HCT116 (cell line): ENCODE measurements around the gene TNFAIP8. TPM values are rescaled to one million over a fixed set of nuclear protein-coding genes. Genes with fewer than 3 reads are reported as not detected.
A peak's percentile ranks its signal among the peaks of the same experiment; 100 is the strongest.

ENCODE experiments used
- ATAC-seq: fragments of 200-7000 bp; cut with Tn5 transposase; 2 replicates; pipeline ENCODE4 v1.9.1; 2020; ENCODE audit warnings: mild to moderate bottlenecking, moderate library complexity
- BruUV-seq: library from RNA; stranded (reverse); fragments of 400-500 nt; replicated peaks from 2 replicates; lab custom pipeline; 2021; lab: Mats Ljungman, UMichigan
- CTCF ChIA-PET: fragments of 300-600 bp; sonication (Branson Sonifier 250); formaldehyde crosslinking; loops from one replicate; lab custom pipeline; 2021; ENCODE audit warnings: antibody characterized with exemption; lab: Charles Lee
- POLR2A ChIA-PET: fragments of 300-600, 350-600 bp; sonication (Branson Sonifier 250); formaldehyde crosslinking; loops from one replicate; lab custom pipeline; 2021; ENCODE audit warnings: antibody characterized with exemption; lab: Charles Lee
- RAD21 ChIA-PET, 2 experiments: fragments of 300-600 bp; sonication (Branson Sonifier 250); formaldehyde crosslinking; loops; one replicate each; lab custom pipeline; 2023; ENCODE audit warnings: low total read pairs in 2 of 2; ENCODE audit not compliant: uncharacterized antibody in 2 of 2, unreplicated experiment in 2 of 2, low non-redundant PET in 1 of 2; lab: Charles Lee
- DNase-seq: peaks from one replicate; pipeline ENCODE4 v3.0.0-alpha.2; 2010; ENCODE audit warnings: low read depth, low spot score
- H2AFZ ChIP-seq: fragments of 200-600 bp; shearing (Covaris generic), sonication (generic); 2 replicates; pipeline ENCODE4 v1.6.1; 2017; ENCODE audit warnings: low read depth, mixed run types, mixed read lengths, antibody characterized with exemption, low read length; ENCODE audit not compliant: poor library complexity, severe bottlenecking
- H3K27ac ChIP-seq: 2 replicates; pipeline ENCODE4 v1.5.1; 2012; ENCODE audit warnings: low read depth, low read length
- H3K27me3 ChIP-seq: fragments of 200-600 bp; sonication (generic); 2 replicates; pipeline ENCODE4 v1.6.1; 2016; ENCODE audit warnings: mixed run types, low read length, mixed read lengths; ENCODE audit not compliant: insufficient read depth
- H3K36me3 ChIP-seq, 2 experiments: fragments of 200-500 bp in 1 of 2; fragments of 200-600 bp in 1 of 2; sonication (Bioruptor generic) in 1 of 2; sonication (generic) in 1 of 2; 2 replicates each; pipeline versions ENCODE4 v1.5.1 to v1.6.1; 2014 to 2016; ENCODE audit warnings: low read length in 2 of 2, inconsistent platforms in 1 of 2, mixed read lengths in 1 of 2, mixed run types in 1 of 2; ENCODE audit not compliant: insufficient read depth in 2 of 2, control insufficient read depth in 1 of 2
- H3K4me1 ChIP-seq, 2 experiments: fragments of 200-600 bp in 1 of 2; sonication (generic) in 1 of 2; 2 replicates each; pipeline versions ENCODE4 v1.5.1 to v1.6.1; 2012 to 2017; ENCODE audit warnings: low read length in 2 of 2, inconsistent platforms in 1 of 2, mild to moderate bottlenecking in 1 of 2, mixed read lengths in 1 of 2, mixed run types in 1 of 2, moderate library complexity in 1 of 2; ENCODE audit not compliant: insufficient read depth in 2 of 2, control insufficient read depth in 1 of 2
- H3K4me2 ChIP-seq: fragments of 200-600 bp; sonication (generic); 2 replicates; pipeline ENCODE4 v1.6.1; 2017; ENCODE audit warnings: mixed run types, low read length, mixed read lengths
- H3K4me3 ChIP-seq, 2 experiments: fragments of 200-600 bp in 1 of 2; sonication (generic) in 1 of 2; replicated peaks in 1 of 2; 2 replicates each; pipeline ENCODE4 v1.5.1; 2011 to 2016; ENCODE audit warnings: low read length in 2 of 2, control low read depth in 1 of 2, low read depth in 1 of 2, mild to moderate bottlenecking in 1 of 2, mixed read lengths in 1 of 2, mixed run types in 1 of 2
- H3K79me2 ChIP-seq: fragments of 200-600 bp; sonication (generic); 2 replicates; pipeline ENCODE4 v1.6.1; 2017; ENCODE audit warnings: mild to moderate bottlenecking, mixed run types, low read length, moderate library complexity, mixed read lengths; ENCODE audit not compliant: insufficient read depth
- H3K9ac ChIP-seq: fragments of 200-600 bp; sonication (generic); 2 replicates; pipeline ENCODE4 v1.6.1; 2016; ENCODE audit warnings: low read length, mixed read lengths
- H3K9me2 ChIP-seq: fragments of 200-600 bp; sonication (generic), shearing (Covaris generic); 2 replicates; pipeline ENCODE4 v1.6.1; 2017; ENCODE audit warnings: mixed run types, mild to moderate bottlenecking, moderate library complexity; ENCODE audit not compliant: insufficient read depth
- H3K9me3 ChIP-seq, 2 experiments: fragments of 200-500 bp in 1 of 2; fragments of 200-600 bp in 1 of 2; sonication (Bioruptor generic) in 1 of 2; sonication (generic) in 1 of 2; 2 replicates each; pipeline ENCODE4 v1.6.1; 2014 to 2017; ENCODE audit warnings: low read length in 2 of 2, mixed read lengths in 2 of 2, inconsistent platforms in 1 of 2, low read depth in 1 of 2, mild to moderate bottlenecking in 1 of 2, mixed run types in 1 of 2, moderate library complexity in 1 of 2; ENCODE audit not compliant: control insufficient read depth in 1 of 2, insufficient read depth in 1 of 2
- H4K20me1 ChIP-seq: fragments of 200-600 bp; sonication (generic), shearing (Covaris generic); 2 replicates; pipeline ENCODE4 v1.6.1; 2017; ENCODE audit warnings: mixed run types, mild to moderate bottlenecking, moderate library complexity; ENCODE audit not compliant: insufficient read depth
- CBX3 ChIP-seq: IDR thresholded peaks from 2 replicates; pipeline ENCODE4 v1.6.1; 2012; ENCODE audit warnings: low read depth
- CTCF ChIP-seq, 3 experiments: fragments of 200-600 bp in 1 of 3; sonication (generic) in 1 of 3; IDR thresholded peaks in 2 of 3; conservative IDR thresholded peaks in 1 of 3; 2 replicates each; pipeline ENCODE4 v1.5.1; 2012 to 2017; ENCODE audit warnings: low read depth in 2 of 3, low read length in 2 of 3, antibody characterized with exemption in 1 of 3, borderline replicate concordance in 1 of 3, control low read depth in 1 of 3, mild to moderate bottlenecking in 1 of 3, mixed read lengths in 1 of 3, mixed run types in 1 of 3, moderate library complexity in 1 of 3; ENCODE audit not compliant: insufficient read depth in 1 of 3
- EGR1 ChIP-seq: IDR thresholded peaks from 2 replicates; pipeline ENCODE4 v1.6.1; 2012; ENCODE audit warnings: low read depth
- EZH2 ChIP-seq: fragments of 200-600 bp; sonication (generic); IDR thresholded peaks from 2 replicates; pipeline ENCODE4 v1.6.1; 2017; ENCODE audit warnings: antibody characterized with exemption, mixed run types
- EZH2phosphoT487 ChIP-seq: fragments of 200-600 bp; IDR thresholded peaks from 2 replicates; pipeline ENCODE4 v1.6.1; 2018; ENCODE audit warnings: antibody characterized with exemption, borderline replicate concordance
- FOSL1 ChIP-seq: IDR thresholded peaks from 2 replicates; pipeline ENCODE4 v1.6.1; 2012; ENCODE audit warnings: low read depth
- JUND ChIP-seq: IDR thresholded peaks from 2 replicates; pipeline ENCODE4 v1.6.1; 2012
- POLR2A ChIP-seq: IDR thresholded peaks from 2 replicates; pipeline ENCODE4 v1.7.0; 2011; ENCODE audit warnings: borderline replicate concordance; ENCODE audit not compliant: insufficient read depth, insufficient read length; ENCODE audit errors: extremely low read depth
- POLR2AphosphoS5 ChIP-seq: IDR thresholded peaks from 2 replicates; pipeline ENCODE4 v1.6.1; 2011; ENCODE audit warnings: mild to moderate bottlenecking, low read depth, low read length, moderate library complexity
- RAD21 ChIP-seq: IDR thresholded peaks from 2 replicates; pipeline ENCODE4 v1.6.1; 2012; ENCODE audit warnings: low read depth, mild to moderate bottlenecking
- SIN3A ChIP-seq: IDR thresholded peaks from 2 replicates; pipeline ENCODE4 v1.6.1; 2012; ENCODE audit warnings: low read depth
- SRF ChIP-seq: IDR thresholded peaks from 2 replicates; pipeline ENCODE4 v1.6.1; 2012; ENCODE audit warnings: low read depth
- YY1 ChIP-seq: IDR thresholded peaks from 2 replicates; pipeline ENCODE4 v1.6.1; 2011; ENCODE audit warnings: low read length, low read depth, moderate library complexity, mild to moderate bottlenecking; ENCODE audit not compliant: insufficient replicate concordance; ENCODE audit errors: extremely low read depth
- ZNF274 ChIP-seq: fragments of 200-500 bp; sonication (Bioruptor generic); IDR thresholded peaks from 2 replicates; pipeline ENCODE4 v1.6.1; 2014; ENCODE audit warnings: mild to moderate bottlenecking, low read depth, low read length, inconsistent platforms
- intact Hi-C: fragments of 100-400 bp; cut with micrococcal nuclease; formaldehyde crosslinking; loops from 2 replicates; pipeline ENCODE4 v1.10.0; 2022
- total RNA-seq: library from RNA; stranded (reverse); gene quantifications from one replicate; pipeline ENCODE4 v1.2.1, GENCODE V29; 2021; ENCODE audit not compliant: unreplicated experiment
- TF ChIP-seq, protein P1 (sequence below): IDR thresholded peaks from 2 replicates; pipeline ENCODE4 v1.6.1; 2011; ENCODE audit warnings: mild to moderate bottlenecking, low read length, moderate library complexity; ENCODE audit not compliant: insufficient replicate concordance; ENCODE audit errors: extremely low read depth

TNFAIP8 gene
- total RNA-seq, 1 experiment from 2014 or later: 18.4 TPM

DNA sequence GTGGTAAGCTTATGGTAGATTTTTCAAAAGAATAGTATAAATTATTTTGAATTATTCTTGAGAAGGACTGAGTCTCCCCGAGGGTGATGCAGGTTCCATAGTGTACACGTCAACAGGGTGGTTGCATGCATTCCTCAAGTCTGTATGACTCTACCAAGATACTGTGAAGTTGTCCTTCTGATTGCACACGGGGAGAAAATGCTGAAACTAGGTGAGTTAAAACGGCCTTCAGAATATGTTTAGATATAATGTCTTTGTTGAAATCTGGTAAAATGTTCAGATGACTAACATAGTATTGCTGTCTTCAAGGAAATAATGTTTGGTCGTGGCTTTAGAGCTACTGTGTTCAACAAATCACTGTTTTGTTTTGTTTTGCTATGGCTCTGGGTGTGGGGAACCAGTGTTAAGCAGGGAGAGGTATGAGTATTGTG lies 22.4 kb upstream of the TNFAIP8 start:
- H3K4me3 ChIP-seq: no peak overlapping the region
- H4K20me1 ChIP-seq: no peaks in the 10 kb centered on the region
- ChIA-PET RAD21 (no interaction called here), CTCF (no interaction called here), POLR2A (no interaction called here)
- no peak overlapping the region for H3K9ac ChIP-seq
- no peaks in the 10 kb centered on the region for H3K9me2 ChIP-seq
- H3K9me3 ChIP-seq: no peaks in the 10 kb centered on the region
- DNase-seq (no peak), ATAC-seq (no peak)
- H3K4me1 ChIP-seq: no peaks in the 10 kb centered on the region
- no TSS peak for BruUV-seq
- H3K79me2 ChIP-seq: no peaks in the 10 kb centered on the region
- intact Hi-C loops: no loop called here
- no peaks in the 10 kb centered on the region for H3K36me3 ChIP-seq
- no peak overlapping the region for H2AFZ ChIP-seq
- no peaks in the 10 kb centered on the region for H3K27me3 ChIP-seq
- H3K4me2 ChIP-seq: no peak overlapping the region
- H3K27ac ChIP-seq: no peak overlapping the region
- no peak for TF ChIP-seq CBX3
- TF ChIP-seq SIN3A: no peak
- TF ChIP-seq, all 23 proteins: peak for 0

DNA sequence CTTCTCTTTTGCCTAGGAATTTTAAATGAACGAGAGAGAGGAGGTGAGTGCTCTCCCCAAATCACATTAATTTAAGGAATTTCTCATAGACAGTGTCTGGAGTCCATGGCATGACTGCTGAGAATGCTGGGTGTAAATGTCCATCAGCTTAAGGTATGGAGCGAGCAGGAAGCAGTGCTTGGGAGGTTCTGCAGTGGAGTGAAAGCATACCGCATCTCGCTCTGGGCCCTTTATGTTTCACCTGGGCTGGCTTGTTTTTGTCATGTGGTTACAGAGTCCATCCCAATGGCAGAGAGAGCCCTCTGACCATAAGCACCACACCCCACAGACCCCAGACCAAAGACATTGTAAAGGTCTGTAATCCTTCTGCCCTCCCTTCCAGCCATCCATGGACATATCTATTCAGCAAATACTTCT lies 20.6 kb upstream of the TNFAIP8 start:
- Histone ChIP-seq H4K20me1 (no peaks in the 10 kb centered on the region), H3K9ac (no peak overlapping the region), H3K4me3 (no peak overlapping the region), H2AFZ (no peak overlapping the region), H3K9me2 (no peaks in the 10 kb centered on the region), H3K9me3 (no peaks in the 10 kb centered on the region), H3K79me2 (no peaks in the 10 kb centered on the region), H3K4me2 (no peak overlapping the region), H3K27ac (no peak overlapping the region), H3K27me3 (no peaks in the 10 kb centered on the region), H3K4me1 (no peaks in the 10 kb centered on the region; a peak in 1 of 4 replicates), H3K36me3 (no peaks in the 10 kb centered on the region)
- no TSS peak for BruUV-seq
- POLR2A ChIA-PET: interaction anchor here (1.0 kb wide), 1 partner anchor 313 kb away, joined by 3 read pairs; no protein-coding TSS in a partner anchor
- ATAC-seq (peak; percentile 25; the same call in 1 of the 2 replicates), DNase-seq (no peak)
- intact Hi-C loops: loop anchor here (1.0 to 2.0 kb wide), 2 partner anchors 313 to 346 kb away; partner anchors contain the start of gene DTWD2
- CTCF ChIA-PET: interaction anchor here (0.7 to 2.0 kb wide), 4 partner anchors 10 to 347 kb away, joined by 3 to 16 read pairs (median 6); partner anchors contain the start of gene DTWD2
- RAD21 ChIA-PET: interaction anchor here in 1 of 2 experiments (1.0 kb wide), 1 partner anchor 77 kb away, joined by 3 read pairs; no protein-coding TSS in a partner anchor
- TF ChIP-seq JUND (no peak), RAD21 (no peak), POLR2A (no peak), SRF (no peak), EZH2 (no peak), FOSL1 (no peak), CBX3 (no peak), POLR2AphosphoS5 (no peak), ZNF274 (no peak), YY1 (no peak), CTCF (IDR thresholded peaks at IDR 0.05 in 2 of 3, conservative IDR thresholded peaks at IDR 0.05 in 1 of 3; ENCODE audit: borderline replicate concordance in 1 of 3, insufficient read depth in 1 of 3, low read depth in 2 of 3, low read length in 2 of 3) (no peak), EZH2phosphoT487 (no peak), EGR1 (no peak)
- TF ChIP-seq, protein P1, sequence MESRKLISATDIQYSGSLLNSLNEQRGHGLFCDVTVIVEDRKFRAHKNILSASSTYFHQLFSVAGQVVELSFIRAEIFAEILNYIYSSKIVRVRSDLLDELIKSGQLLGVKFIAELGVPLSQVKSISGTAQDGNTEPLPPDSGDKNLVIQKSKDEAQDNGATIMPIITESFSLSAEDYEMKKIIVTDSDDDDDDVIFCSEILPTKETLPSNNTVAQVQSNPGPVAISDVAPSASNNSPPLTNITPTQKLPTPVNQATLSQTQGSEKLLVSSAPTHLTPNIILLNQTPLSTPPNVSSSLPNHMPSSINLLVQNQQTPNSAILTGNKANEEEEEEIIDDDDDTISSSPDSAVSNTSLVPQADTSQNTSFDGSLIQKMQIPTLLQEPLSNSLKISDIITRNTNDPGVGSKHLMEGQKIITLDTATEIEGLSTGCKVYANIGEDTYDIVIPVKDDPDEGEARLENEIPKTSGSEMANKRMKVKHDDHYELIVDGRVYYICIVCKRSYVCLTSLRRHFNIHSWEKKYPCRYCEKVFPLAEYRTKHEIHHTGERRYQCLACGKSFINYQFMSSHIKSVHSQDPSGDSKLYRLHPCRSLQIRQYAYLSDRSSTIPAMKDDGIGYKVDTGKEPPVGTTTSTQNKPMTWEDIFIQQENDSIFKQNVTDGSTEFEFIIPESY: no peak
